HCT116 (cell line): ENCODE data around the gene GM2A.

Source experiments
- POLR2A ChIP-seq: IDR thresholded peaks from 2 replicates; pipeline ENCODE4 v1.7.0; 2011; ENCODE audit warnings: borderline replicate concordance; ENCODE audit not compliant: insufficient read depth, insufficient read length; ENCODE audit errors: extremely low read depth
- SRF ChIP-seq: IDR thresholded peaks from 2 replicates; pipeline ENCODE4 v1.6.1; 2012; ENCODE audit warnings: low read depth
- YY1 ChIP-seq: IDR thresholded peaks from 2 replicates; pipeline ENCODE4 v1.6.1; 2011; ENCODE audit warnings: low read length, low read depth, moderate library complexity, mild to moderate bottlenecking; ENCODE audit not compliant: insufficient replicate concordance; ENCODE audit errors: extremely low read depth
- TF ChIP-seq, protein P1 (sequence below), 3 experiments: fragments of 200-600 bp in 1 of 3; sonication (generic) in 1 of 3; IDR thresholded peaks in 2 of 3; conservative IDR thresholded peaks in 1 of 3; 2 replicates each; pipeline ENCODE4 v1.5.1; 2012 to 2017; ENCODE audit warnings: low read depth in 2 of 3, low read length in 2 of 3, antibody characterized with exemption in 1 of 3, borderline replicate concordance in 1 of 3, control low read depth in 1 of 3, mild to moderate bottlenecking in 1 of 3, mixed read lengths in 1 of 3, mixed run types in 1 of 3, moderate library complexity in 1 of 3; ENCODE audit not compliant: insufficient read depth in 1 of 3

GRCh38 chr5:151227918-151228447 is 25.0 kb upstream of the GM2A start:
- no peak for TF ChIP-seq YY1
- TF ChIP-seq, protein P1, sequence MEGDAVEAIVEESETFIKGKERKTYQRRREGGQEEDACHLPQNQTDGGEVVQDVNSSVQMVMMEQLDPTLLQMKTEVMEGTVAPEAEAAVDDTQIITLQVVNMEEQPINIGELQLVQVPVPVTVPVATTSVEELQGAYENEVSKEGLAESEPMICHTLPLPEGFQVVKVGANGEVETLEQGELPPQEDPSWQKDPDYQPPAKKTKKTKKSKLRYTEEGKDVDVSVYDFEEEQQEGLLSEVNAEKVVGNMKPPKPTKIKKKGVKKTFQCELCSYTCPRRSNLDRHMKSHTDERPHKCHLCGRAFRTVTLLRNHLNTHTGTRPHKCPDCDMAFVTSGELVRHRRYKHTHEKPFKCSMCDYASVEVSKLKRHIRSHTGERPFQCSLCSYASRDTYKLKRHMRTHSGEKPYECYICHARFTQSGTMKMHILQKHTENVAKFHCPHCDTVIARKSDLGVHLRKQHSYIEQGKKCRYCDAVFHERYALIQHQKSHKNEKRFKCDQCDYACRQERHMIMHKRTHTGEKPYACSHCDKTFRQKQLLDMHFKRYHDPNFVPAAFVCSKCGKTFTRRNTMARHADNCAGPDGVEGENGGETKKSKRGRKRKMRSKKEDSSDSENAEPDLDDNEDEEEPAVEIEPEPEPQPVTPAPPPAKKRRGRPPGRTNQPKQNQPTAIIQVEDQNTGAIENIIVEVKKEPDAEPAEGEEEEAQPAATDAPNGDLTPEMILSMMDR (IDR thresholded peaks at IDR 0.05 in 2 of 3, conservative IDR thresholded peaks at IDR 0.05 in 1 of 3; ENCODE audit: borderline replicate concordance in 1 of 3, insufficient read depth in 1 of 3, low read depth in 2 of 3, low read length in 2 of 3), result no peak
- no peak for TF ChIP-seq POLR2A
- no peak for TF ChIP-seq SRF
